ENCODE measurements around the gene GAK. TPM values are rescaled to one million over a fixed set of nuclear protein-coding genes. Genes with fewer than 3 reads are reported as not detected.

Gene GAK
- total RNA-seq, 6 experiments from 2014 or later: 53.2 to 85.0 (median 64.5) TPM

DNA sequence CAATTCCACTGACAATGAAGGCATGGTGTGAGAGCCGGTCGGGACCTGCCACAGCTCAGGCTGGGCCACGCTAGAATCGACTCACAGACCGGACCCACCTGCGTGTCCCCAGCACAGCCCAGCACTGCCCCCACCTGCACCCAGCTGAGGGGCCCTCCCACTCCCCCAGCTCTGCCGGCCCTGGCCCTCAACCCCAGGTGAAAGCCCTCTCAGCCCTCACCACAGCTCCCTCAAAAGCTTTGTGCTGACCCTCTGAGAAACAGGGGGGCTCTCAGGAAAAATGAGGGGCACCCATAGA is 25.1 kb downstream of the GAK start:
- Histone ChIP-seq H3K4me3 (no peak overlapping the region), H3K36me3 (peaks cover 0 to 12% (median 3%) of the 10 kb centered on the region in 4 donors), H3K27ac (no peak overlapping the region), H3K4me1 (no peaks in the 10 kb centered on the region), H3K9me3 (no peaks in the 10 kb centered on the region), H3K27me3 (no peaks in the 10 kb centered on the region)
- ATAC-seq (no peak), DNase-seq (peak in 1 of 3 donors; percentile 31)
- WGBS (ENCODE audit: insufficient coverage, low coverage, low lambda C conversion rate, missing lambda C conversion rate): 86% methylated on average over 1 of the region's 7 CpGs
- intact Hi-C loops (cut with DNase I): no loop called here
- TF ChIP-seq POLR2A (IDR thresholded peaks at IDR 0.05): no peak
- TF ChIP-seq, protein P1, sequence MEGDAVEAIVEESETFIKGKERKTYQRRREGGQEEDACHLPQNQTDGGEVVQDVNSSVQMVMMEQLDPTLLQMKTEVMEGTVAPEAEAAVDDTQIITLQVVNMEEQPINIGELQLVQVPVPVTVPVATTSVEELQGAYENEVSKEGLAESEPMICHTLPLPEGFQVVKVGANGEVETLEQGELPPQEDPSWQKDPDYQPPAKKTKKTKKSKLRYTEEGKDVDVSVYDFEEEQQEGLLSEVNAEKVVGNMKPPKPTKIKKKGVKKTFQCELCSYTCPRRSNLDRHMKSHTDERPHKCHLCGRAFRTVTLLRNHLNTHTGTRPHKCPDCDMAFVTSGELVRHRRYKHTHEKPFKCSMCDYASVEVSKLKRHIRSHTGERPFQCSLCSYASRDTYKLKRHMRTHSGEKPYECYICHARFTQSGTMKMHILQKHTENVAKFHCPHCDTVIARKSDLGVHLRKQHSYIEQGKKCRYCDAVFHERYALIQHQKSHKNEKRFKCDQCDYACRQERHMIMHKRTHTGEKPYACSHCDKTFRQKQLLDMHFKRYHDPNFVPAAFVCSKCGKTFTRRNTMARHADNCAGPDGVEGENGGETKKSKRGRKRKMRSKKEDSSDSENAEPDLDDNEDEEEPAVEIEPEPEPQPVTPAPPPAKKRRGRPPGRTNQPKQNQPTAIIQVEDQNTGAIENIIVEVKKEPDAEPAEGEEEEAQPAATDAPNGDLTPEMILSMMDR (IDR thresholded peaks at IDR 0.05): no peak

- peak in 1 of 3 donors; percentile 31 for DNase-seq
Observed at GRCh38 chr4:906339-907102, 25.6 kb downstream of the GAK start.

DNA sequence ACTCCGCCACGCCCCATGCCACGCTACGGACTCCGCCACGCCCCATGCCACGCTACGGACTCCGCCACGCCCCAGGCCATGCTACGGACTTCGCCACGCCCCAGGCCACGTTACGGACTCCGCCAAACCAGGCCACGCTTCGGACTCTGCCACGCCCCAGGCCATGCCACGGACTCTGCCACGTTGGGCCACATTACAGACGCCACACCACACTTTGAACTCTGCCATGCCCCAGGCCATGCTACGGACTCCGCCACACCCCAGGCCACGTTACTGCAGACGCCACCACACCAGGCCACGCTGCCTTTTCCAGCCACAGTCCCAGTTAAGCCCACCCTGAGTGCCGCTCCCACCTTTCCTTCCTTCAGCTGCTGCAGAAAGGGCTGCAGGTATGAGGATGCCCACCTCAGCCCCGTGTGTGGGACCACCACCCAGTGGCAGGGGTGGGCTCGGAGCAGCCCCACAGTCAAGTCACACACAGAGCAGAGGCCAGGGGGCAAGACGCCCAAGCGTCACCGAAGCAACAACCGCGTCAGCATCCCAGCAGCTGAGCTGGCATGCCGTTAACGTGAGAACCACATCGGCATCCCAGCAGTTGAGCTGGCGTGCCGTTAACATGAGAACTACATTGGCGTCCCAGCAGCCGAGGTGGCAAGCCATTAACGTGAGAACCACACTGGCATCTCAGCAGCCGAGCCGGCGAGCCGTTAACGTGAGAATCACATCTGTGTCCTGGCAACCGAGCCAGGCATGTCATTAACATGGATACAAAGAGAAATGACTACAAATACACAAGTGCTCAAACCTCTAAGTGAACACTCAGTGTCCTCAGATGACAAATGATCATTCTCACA is 26.4 kb downstream of the GAK start:
- Histone ChIP-seq H3K27ac (no peak overlapping the region), H3K4me1 (no peaks in the 10 kb centered on the region), H3K36me3 (peaks cover 0 to 4% (median 0%) of the 10 kb centered on the region in 4 donors), H3K27me3 (no peaks in the 10 kb centered on the region), H3K4me3 (no peak overlapping the region), H3K9me3 (no peaks in the 10 kb centered on the region)
- TF ChIP-seq, protein P1 (IDR thresholded peaks at IDR 0.05): no peak
- no peak for TF ChIP-seq POLR2A (IDR thresholded peaks at IDR 0.05)
- 97% methylated on average over 25 of the region's 49 CpGs for WGBS (ENCODE audit: insufficient coverage, low coverage, low lambda C conversion rate, missing lambda C conversion rate)
- ATAC-seq (no peak), DNase-seq (peak in 1 of 3 donors; percentile 45)
- intact Hi-C loops (cut with DNase I): no loop called here

More at GRCh38 chr4:906339-907102, 25.6 kb downstream of the GAK start:
- Histone ChIP-seq H3K4me3 (no peak overlapping the region), H3K27ac (no peak overlapping the region), H3K4me1 (no peaks in the 10 kb centered on the region), H3K27me3 (no peaks in the 10 kb centered on the region), H3K9me3 (no peaks in the 10 kb centered on the region), H3K36me3 (peaks cover 0 to 8% (median 3%) of the 10 kb centered on the region in 4 donors)
- no peak for ATAC-seq
- intact Hi-C loops (cut with DNase I): no loop called here
- TF ChIP-seq, protein P1 (IDR thresholded peaks at IDR 0.05): no peak
- 95% methylated on average over 8 of the region's 20 CpGs for WGBS (ENCODE audit: insufficient coverage, low coverage, low lambda C conversion rate, missing lambda C conversion rate)

DNA sequence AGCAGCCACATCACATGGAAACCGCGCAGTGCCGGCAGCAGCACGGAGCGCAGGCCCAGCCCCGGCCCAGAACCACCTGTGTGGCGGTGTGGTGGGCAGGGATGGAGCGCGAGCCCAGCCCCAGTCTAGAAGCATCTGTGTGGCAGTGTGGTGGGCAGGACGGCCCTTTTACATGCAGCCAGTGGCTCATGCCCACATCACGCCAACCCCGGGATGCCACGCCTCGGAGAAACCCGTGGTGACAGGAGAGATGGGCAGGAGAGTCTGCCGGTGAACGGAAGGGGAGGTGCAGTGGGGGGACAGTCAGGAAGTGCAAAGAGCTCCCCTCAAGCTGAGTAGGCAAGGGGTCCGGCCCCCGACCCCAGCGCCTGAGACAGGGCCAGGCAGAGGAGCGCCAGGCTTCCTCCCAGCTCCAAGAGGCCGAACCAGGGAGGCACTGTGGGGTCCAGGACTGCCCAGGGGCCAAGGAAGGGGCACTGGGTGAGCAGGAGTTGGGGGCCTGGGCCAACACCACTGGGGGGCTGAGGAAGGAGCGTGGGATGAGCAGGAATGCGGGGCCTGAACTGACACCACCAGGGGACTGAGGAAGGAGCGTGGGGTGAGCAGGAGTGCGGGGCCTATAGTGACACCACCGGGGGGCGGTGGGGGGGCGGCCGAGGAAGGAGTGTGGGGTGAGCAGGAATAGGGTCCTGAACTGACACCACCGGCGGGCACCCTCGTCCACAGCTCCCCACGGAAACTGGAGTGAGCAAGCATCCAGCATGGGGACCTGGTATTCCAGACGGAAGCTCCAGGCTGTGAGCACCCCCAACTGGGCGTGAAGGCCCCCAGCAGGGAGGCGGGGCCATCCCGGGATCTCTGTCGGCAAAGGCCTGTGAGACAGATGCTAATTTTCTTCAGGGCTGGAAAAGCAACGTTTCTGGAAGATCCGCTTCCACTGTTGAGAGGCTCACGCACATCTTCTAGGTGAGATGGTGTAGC is 28.8 kb downstream of the GAK start:
- H3K27ac ChIP-seq: no peak overlapping the region
- peaks cover 0 to 4% (median 0%) of the 10 kb centered on the region in 4 donors for H3K36me3 ChIP-seq
- DNase-seq (no peak), ATAC-seq (no peak)
- no peaks in the 10 kb centered on the region for H3K4me1 ChIP-seq
- WGBS (ENCODE audit: insufficient coverage, low coverage, low lambda C conversion rate, missing lambda C conversion rate): 84% methylated on average over 8 of the region's 42 CpGs
- intact Hi-C loops (cut with DNase I): no loop called here
- H3K4me3 ChIP-seq: no peak overlapping the region
- no peaks in the 10 kb centered on the region for H3K27me3 ChIP-seq
- TF ChIP-seq POLR2A (IDR thresholded peaks at IDR 0.05): no peak
- TF ChIP-seq, protein P1 (IDR thresholded peaks at IDR 0.05): no peak
- H3K9me3 ChIP-seq: no peaks in the 10 kb centered on the region

All from right lobe of liver (tissue), 6 donors.